Testis (tissue), 2 donors: ENCODE results near the gene DPP6.

Experiments used
- POLR2A ChIP-seq: fragments of 450-650 bp; IDR thresholded peaks from one replicate; pipeline ENCODE4 v1.6.1; 2017; ENCODE audit warnings: antibody characterized with exemption, mild to moderate bottlenecking, moderate library complexity
- TF ChIP-seq, protein P1 (sequence below), 3 experiments: fragments of 450-650 bp in 2 of 3; fragments of 200-600 bp in 1 of 3; sonication (generic) in 1 of 3; IDR thresholded peaks; one replicate each; pipeline ENCODE4 v1.5.1; 2016 to 2019; ENCODE audit warnings: antibody characterized with exemption in 3 of 3, mild to moderate bottlenecking in 2 of 3, moderate library complexity in 1 of 3

DNA sequence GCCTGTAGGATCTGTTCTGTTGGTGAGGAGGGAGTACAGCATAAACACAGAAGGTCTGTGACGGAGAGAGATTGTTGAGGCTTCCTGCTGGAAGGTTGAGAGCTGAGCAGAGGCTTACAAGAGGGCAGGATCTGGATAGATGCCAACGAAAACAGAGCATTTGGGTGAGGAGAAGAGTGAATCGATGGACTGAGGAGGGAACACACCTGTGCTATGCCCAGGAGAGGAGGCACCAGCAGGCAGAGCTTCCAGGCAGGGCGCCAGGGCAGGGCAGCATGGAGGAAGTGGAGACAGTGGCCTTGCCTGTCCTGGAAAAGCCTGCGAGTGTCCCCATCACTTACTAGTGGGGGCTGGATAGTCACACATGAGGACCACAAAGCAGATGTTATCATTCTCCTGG, 667.8 kb downstream of the DPP6 start:
- TF ChIP-seq, protein P1, sequence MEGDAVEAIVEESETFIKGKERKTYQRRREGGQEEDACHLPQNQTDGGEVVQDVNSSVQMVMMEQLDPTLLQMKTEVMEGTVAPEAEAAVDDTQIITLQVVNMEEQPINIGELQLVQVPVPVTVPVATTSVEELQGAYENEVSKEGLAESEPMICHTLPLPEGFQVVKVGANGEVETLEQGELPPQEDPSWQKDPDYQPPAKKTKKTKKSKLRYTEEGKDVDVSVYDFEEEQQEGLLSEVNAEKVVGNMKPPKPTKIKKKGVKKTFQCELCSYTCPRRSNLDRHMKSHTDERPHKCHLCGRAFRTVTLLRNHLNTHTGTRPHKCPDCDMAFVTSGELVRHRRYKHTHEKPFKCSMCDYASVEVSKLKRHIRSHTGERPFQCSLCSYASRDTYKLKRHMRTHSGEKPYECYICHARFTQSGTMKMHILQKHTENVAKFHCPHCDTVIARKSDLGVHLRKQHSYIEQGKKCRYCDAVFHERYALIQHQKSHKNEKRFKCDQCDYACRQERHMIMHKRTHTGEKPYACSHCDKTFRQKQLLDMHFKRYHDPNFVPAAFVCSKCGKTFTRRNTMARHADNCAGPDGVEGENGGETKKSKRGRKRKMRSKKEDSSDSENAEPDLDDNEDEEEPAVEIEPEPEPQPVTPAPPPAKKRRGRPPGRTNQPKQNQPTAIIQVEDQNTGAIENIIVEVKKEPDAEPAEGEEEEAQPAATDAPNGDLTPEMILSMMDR (IDR thresholded peaks at IDR 0.05) = no peak
- no peak for TF ChIP-seq POLR2A
